Heart left ventricle (tissue), 13 donors: ENCODE measurements around the gene STRA6.

ENCODE experiments used
- POLR2A ChIP-seq, 2 donors: fragments of 450-650 bp; IDR thresholded peaks; one replicate each; pipeline ENCODE4 v1.6.1; 2017; ENCODE audit warnings: antibody characterized with exemption in 2 of 2, mild to moderate bottlenecking in 2 of 2, moderate library complexity in 2 of 2
- TF ChIP-seq, protein P1 (sequence below), 12 donors: fragments of 200-600 bp; sonication (generic) in 4 of 12; IDR thresholded peaks; one replicate each; pipeline versions ENCODE4 v1.5.0 to v1.8.0; 2018 to 2022; ENCODE audit warnings: antibody characterized with exemption in 12 of 12, mild to moderate bottlenecking in 5 of 12
- donor health status: ischemic (EF 13 %, LVEDD 7.1; RV severe dilation, severe dysfunction).
- donor health status: DM: no; HTN: yes; CAD: no.
- donor health status: DM: no; HTN: no; CAD: no.
- donor health status: ischemic (EF 25% LVEDD 6.9; RV normal size, moderate dysfunction).
- donor health status: ischemic (EF 25% LVEDD 5.7; RV mildly dilated, moderate dysfunction).
- donor health status: ischemic (EF 35%, LVEDD 5.7; RV mildly dilated, moderate dysfunction).
- donor health status: nonischemic (EF 11% LVEDD 7.7; RV severe dilation, severe dysfunction).
- donor health status: DM: yes; HTN: yes; CAD: no.
- donor health status: PGD.
- donor health status: ischemic (EF 29% LVEDD 5.4; RV normal size, mild dysfunction).
- donor health status: nonischemic (EF 23%, LVEDD 6.1; RV moderate dilation, normal function).

DNA sequence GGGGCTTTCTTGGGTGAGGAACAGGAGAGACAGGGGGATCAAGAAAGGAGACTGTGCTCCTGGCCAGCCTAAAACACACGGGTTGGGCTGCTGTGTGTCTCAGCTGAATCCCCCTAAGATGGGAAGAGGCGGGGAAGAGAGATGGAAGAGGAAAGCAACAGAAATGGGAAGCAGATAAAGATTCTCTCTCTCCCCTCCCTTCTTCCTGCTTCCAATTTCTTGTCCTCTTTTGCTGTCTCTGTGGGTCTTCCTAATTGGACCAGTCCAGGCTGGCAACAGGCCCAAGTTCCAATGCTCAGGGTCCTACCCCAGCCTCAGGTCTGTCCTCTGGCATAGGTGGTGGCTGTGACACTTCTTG lies 65.1 kb downstream of the STRA6 start:
- TF ChIP-seq POLR2A (IDR thresholded peaks at IDR 0.05) = no peak
- TF ChIP-seq, protein P1, sequence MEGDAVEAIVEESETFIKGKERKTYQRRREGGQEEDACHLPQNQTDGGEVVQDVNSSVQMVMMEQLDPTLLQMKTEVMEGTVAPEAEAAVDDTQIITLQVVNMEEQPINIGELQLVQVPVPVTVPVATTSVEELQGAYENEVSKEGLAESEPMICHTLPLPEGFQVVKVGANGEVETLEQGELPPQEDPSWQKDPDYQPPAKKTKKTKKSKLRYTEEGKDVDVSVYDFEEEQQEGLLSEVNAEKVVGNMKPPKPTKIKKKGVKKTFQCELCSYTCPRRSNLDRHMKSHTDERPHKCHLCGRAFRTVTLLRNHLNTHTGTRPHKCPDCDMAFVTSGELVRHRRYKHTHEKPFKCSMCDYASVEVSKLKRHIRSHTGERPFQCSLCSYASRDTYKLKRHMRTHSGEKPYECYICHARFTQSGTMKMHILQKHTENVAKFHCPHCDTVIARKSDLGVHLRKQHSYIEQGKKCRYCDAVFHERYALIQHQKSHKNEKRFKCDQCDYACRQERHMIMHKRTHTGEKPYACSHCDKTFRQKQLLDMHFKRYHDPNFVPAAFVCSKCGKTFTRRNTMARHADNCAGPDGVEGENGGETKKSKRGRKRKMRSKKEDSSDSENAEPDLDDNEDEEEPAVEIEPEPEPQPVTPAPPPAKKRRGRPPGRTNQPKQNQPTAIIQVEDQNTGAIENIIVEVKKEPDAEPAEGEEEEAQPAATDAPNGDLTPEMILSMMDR (IDR thresholded peaks at IDR 0.05) = no peak
